ENCODE data around the gene GHRHR. TPM values are rescaled to one million over a fixed set of nuclear protein-coding genes. Genes with fewer than 3 reads are reported as not detected.

GHRHR gene
- total and polyA plus RNA-seq, 10 of the 15 experiments (the other 5 are each of a cell fraction or from before 2014, with no cell fraction given) = not detected

- TF ChIP-seq, protein P1, sequence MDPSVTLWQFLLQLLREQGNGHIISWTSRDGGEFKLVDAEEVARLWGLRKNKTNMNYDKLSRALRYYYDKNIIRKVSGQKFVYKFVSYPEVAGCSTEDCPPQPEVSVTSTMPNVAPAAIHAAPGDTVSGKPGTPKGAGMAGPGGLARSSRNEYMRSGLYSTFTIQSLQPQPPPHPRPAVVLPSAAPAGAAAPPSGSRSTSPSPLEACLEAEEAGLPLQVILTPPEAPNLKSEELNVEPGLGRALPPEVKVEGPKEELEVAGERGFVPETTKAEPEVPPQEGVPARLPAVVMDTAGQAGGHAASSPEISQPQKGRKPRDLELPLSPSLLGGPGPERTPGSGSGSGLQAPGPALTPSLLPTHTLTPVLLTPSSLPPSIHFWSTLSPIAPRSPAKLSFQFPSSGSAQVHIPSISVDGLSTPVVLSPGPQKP (IDR thresholded peaks at IDR 0.05; ENCODE audit: low read depth, low read length) = no peak
- TF ChIP-seq ZBED1 (IDR thresholded peaks at IDR 0.05; ENCODE audit: borderline replicate concordance) (no peak), BACH1 (IDR thresholded peaks at IDR 0.05; ENCODE audit: borderline replicate concordance) (no peak), RB1 (IDR thresholded peaks at IDR 0.05; ENCODE audit: borderline replicate concordance) (no peak), POU2F2 (IDR thresholded peaks at IDR 0.05; ENCODE audit: borderline replicate concordance, low read depth, low read length) (no peak), CEBPB (IDR thresholded peaks at IDR 0.05; ENCODE audit: borderline replicate concordance in 1 of 2, low read depth in 2 of 2, low read length in 2 of 2) (no peak), NR2C1 (IDR thresholded peaks at IDR 0.05) (no peak), MEF2A (IDR thresholded peaks at IDR 0.05; ENCODE audit: insufficient read depth, low read depth, low read length) (no peak)
Measured at GRCh38 chr7:30925117-30925516, 38.6 kb upstream of the GHRHR start (continued).

GRCh38 chr7:30925913-30926312 is 37.8 kb upstream of the GHRHR start:
- H3K36me3 ChIP-seq (ENCODE audit: control insufficient read depth in 2 of 2, insufficient read depth in 2 of 2, low read length in 1 of 2) = no peaks in the 10 kb centered on the region
- H3K4me3 ChIP-seq = no peak overlapping the region
- SMC1A ChIA-PET (ENCODE audit: uncharacterized antibody, unreplicated experiment) = no interaction called here
- no peak overlapping the region for H3K27ac ChIP-seq (ENCODE audit: control insufficient read depth, insufficient read depth)
- intact Hi-C loops (cut with micrococcal nuclease; ENCODE audit: unreplicated experiment) (no loop called here), in situ Hi-C loops (cut with MboI) (no loop called here)
- H4K20me1 ChIP-seq (ENCODE audit: control insufficient read depth, insufficient read depth) = no peaks in the 10 kb centered on the region
- DNase-seq (ENCODE audit: low read depth, low spot score) = no peak
- no peak overlapping the region for H3K4me2 ChIP-seq (ENCODE audit: control insufficient read depth, insufficient read depth)
- CTCF ChIA-PET = no interaction called here
- H3K9me3 ChIP-seq (replicated peaks; ENCODE audit: control insufficient read depth, insufficient read depth, low read length) = no peaks in the 10 kb centered on the region; the same call in 2 of the 3 replicates
- POLR2A ChIA-PET = no interaction called here
- RAD21 ChIA-PET (ENCODE audit: unreplicated experiment) = no interaction called here
- no peaks in the 10 kb centered on the region for H3K27me3 ChIP-seq (replicated peaks in 1 of 2; ENCODE audit: control insufficient read depth in 2 of 2, insufficient read depth in 2 of 2, low read length in 1 of 2)
- FAIRE-seq = no peak
- H3K79me2 ChIP-seq (ENCODE audit: control insufficient read depth, insufficient read depth, low read length) = no peaks in the 10 kb centered on the region
- H3K4me1 ChIP-seq (ENCODE audit: control insufficient read depth, insufficient read depth, low read length) = no peaks in the 10 kb centered on the region
- BruUV-seq (replicated peaks) = no TSS peak
- H2AFZ ChIP-seq (ENCODE audit: control insufficient read depth, low read depth, low read length) = no peak overlapping the region
- H3K9ac ChIP-seq (ENCODE audit: control insufficient read depth, insufficient read depth, low read length) = no peak overlapping the region
- 62% methylated on average over 5 of the region's 5 CpGs for WGBS (ENCODE audit: insufficient coverage, insufficient replicate concordance, low lambda C conversion rate, missing lambda C conversion rate)
- ATAC-seq = no peak
- TF ChIP-seq CREM (IDR thresholded peaks at IDR 0.05; ENCODE audit: low read depth) (no peak), ZBED1 (IDR thresholded peaks at IDR 0.05; ENCODE audit: borderline replicate concordance) (no peak), CEBPZ (IDR thresholded peaks at IDR 0.05; ENCODE audit: low read depth, low read length) (no peak), ETV6 (conservative IDR thresholded peaks at IDR 0.05 in 1 of 2, IDR thresholded peaks at IDR 0.05 in 1 of 2; ENCODE audit: borderline replicate concordance in 1 of 2, low read depth in 1 of 2) (no peak), HDGF (IDR thresholded peaks at IDR 0.05) (no peak), POLR2A (IDR thresholded peaks at IDR 0.05; ENCODE audit: low read depth, low read length) (no peak), PML (IDR thresholded peaks at IDR 0.05; ENCODE audit: low read length) (no peak), FOXM1 (IDR thresholded peaks at IDR 0.05; ENCODE audit: low read depth, low read length) (no peak), RAD51 (IDR thresholded peaks at IDR 0.05) (no peak), SIN3A (IDR thresholded peaks at IDR 0.05; ENCODE audit: low read depth, low read length) (no peak), SMAD5 (IDR thresholded peaks at IDR 0.05; ENCODE audit: low read depth) (no peak), SMARCA5 (IDR thresholded peaks at IDR 0.05) (no peak), BACH1 (IDR thresholded peaks at IDR 0.05; ENCODE audit: borderline replicate concordance) (no peak), EZH2 (IDR thresholded peaks at IDR 0.05; ENCODE audit: borderline replicate concordance, control insufficient read depth, low read depth, low read length) (no peak), TARDBP (IDR thresholded peaks at IDR 0.05; ENCODE audit: borderline replicate concordance) (no peak), HCFC1 (IDR thresholded peaks at IDR 0.05; ENCODE audit: low read length) (no peak), CBFB (IDR thresholded peaks at IDR 0.05; ENCODE audit: low read depth) (no peak), SUZ12 (IDR thresholded peaks at IDR 0.05; ENCODE audit: unreplicated experiment) (no peak)

All from GM12878 (cell line).